ENCODE data around the gene NEK1. TPM values are rescaled to one million over a fixed set of nuclear protein-coding genes. Genes with fewer than 3 reads are reported as not detected.

The NEK1 gene
- total and polyA plus RNA-seq, 2 experiments from 2014 or later: 9.3 to 19.5 TPM

GRCh38 chr4:169604903-169605331 lies 7.5 kb downstream of the NEK1 start (continued):
- TF ChIP-seq ZNF462 (CRISPR knock-in tag; IDR thresholded peaks at IDR 0.05) (no peak), NANOG (IDR thresholded peaks at IDR 0.05; ENCODE audit: borderline replicate concordance) (no peak), EZH2phosphoT487 (IDR thresholded peaks at IDR 0.05; ENCODE audit: unreplicated experiment) (no peak), ETS1 (IDR thresholded peaks at IDR 0.05) (no peak), CREB1 (CRISPR knock-in tag; IDR thresholded peaks at IDR 0.05; ENCODE audit: low read depth) (no peak), ZNF331 (CRISPR knock-in tag; IDR thresholded peaks at IDR 0.05; ENCODE audit: low read depth) (no peak)
- TF ChIP-seq, protein P1, sequence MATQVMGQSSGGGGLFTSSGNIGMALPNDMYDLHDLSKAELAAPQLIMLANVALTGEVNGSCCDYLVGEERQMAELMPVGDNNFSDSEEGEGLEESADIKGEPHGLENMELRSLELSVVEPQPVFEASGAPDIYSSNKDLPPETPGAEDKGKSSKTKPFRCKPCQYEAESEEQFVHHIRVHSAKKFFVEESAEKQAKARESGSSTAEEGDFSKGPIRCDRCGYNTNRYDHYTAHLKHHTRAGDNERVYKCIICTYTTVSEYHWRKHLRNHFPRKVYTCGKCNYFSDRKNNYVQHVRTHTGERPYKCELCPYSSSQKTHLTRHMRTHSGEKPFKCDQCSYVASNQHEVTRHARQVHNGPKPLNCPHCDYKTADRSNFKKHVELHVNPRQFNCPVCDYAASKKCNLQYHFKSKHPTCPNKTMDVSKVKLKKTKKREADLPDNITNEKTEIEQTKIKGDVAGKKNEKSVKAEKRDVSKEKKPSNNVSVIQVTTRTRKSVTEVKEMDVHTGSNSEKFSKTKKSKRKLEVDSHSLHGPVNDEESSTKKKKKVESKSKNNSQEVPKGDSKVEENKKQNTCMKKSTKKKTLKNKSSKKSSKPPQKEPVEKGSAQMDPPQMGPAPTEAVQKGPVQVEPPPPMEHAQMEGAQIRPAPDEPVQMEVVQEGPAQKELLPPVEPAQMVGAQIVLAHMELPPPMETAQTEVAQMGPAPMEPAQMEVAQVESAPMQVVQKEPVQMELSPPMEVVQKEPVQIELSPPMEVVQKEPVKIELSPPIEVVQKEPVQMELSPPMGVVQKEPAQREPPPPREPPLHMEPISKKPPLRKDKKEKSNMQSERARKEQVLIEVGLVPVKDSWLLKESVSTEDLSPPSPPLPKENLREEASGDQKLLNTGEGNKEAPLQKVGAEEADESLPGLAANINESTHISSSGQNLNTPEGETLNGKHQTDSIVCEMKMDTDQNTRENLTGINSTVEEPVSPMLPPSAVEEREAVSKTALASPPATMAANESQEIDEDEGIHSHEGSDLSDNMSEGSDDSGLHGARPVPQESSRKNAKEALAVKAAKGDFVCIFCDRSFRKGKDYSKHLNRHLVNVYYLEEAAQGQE (IDR thresholded peaks at IDR 0.05; ENCODE audit: unreplicated experiment): no peak
